ENCODE data around the gene JAZF1.
A peak's percentile ranks its signal among the peaks of the same experiment; 100 is the strongest.

JAZF1 gene

DNA sequence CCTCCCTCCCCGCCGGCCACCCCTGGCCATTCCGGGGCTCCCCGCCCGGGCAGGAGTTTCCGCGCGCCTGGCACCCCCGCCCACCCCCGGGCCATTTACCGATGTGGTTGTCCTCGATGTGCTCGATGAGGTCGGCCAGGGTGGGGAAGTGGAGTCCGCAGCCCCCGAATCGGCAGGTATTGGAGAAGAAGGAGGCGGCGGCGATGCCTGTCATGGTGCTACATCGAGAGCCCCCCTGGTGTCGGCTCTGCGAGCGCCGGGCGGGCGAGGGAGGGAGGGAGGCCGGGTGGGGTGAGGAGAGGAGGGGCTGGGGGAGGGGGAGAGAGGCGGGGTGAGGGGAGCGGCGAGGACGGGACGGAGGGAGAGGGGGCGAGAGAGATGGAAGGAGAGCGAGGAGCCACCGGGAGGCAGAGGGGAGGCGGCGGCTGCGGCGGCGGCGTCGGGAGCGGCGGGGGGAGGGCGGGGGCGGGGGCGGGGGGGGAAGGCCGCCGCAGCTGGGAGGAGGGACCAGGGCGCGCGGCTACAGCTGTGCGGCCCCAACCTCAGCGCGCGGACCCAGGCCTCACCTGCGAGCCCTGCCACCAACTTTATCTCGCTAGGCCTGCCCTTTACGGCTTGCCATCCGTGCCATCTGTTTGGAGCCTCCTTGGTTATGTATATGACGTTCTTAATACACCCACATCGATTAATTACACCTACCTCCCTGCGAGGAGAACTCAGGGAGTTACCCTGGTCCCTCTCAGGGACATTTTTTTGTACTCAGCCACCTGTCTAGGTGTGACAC is at the start of gene JAZF1:
Gene JAZF1, minus strand, starts transcription at position 432 of the 784 bp plus-strand sequence.
- DNase-seq = no peak

DNA sequence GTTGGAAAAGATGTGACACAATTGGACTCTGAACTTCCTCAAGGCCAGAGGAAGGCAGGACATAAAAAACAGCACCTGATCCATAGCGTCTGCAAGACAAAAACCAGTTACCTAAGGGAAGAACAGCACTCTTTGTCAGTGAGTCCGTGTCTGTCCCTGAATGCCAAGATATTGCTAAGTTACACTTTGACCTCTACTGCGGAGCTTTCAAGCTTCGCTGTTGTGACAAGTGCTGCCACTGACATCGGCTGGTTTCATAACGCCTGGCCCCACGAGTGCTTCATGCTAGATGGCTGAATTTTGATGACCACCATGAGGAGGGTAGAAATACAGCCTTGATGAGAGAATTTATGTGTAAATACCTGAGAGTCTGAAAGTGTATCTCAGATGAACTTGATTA is 49.7 kb upstream of the JAZF1 start:
- DNase-seq = no peak

DNA sequence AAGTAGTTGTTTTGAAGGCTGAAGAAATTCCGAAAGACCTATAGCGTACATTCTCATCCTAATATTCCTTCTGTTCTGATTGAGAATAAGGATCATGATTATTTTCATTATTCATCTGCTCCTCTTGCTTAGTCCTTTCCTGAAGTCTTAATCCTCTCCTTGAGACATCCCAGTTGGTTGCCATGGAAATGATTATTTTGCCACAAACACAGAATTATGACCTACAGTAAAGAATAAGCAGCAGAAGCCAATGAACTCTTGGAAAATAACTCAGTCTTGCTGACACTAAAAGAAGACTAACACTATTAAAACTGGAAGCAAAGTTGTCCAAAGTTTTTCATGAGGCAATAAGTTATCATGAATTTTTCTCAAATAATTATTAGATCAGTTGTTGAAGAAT is 47.8 kb upstream of the JAZF1 start:
- DNase-seq = no peak

DNA sequence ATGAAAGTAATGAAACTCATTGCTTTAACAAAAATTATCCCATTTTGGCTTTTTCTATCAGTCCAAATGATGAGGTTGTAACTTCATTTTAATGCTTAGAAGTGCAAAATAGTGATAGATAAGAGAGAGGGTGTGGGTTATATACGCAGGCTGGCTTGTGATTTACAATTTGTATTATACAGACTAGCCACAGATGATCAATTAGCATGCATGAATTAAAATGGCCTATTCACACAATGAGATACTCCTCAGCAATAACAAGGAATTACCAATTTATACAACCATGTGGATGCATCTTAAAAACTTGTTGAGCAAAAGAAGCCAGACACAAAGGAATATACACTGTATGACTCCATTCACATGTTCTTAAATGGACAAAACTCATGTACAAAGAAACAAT is 45.4 kb upstream of the JAZF1 start:
- no peak for DNase-seq

DNA sequence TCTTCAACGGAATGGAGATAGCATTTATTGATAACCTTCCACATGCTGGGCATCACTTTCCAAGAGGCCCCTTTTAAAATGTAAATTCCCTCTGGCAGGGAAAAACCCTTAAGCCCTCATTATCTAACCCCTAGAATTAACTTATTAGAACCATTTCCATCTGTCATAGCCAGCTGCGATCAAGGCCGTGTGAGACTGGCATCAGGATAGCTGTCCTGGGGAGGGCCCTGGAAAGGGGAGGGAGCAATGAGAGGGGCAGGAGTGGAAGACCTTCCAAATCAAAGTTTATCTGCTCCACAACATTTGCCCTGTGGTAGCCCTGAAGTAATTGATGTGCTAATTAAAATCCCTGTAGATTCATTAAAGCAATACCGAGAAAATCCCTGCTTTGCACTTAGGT is 45.0 kb upstream of the JAZF1 start:
- no peak for DNase-seq

DNA sequence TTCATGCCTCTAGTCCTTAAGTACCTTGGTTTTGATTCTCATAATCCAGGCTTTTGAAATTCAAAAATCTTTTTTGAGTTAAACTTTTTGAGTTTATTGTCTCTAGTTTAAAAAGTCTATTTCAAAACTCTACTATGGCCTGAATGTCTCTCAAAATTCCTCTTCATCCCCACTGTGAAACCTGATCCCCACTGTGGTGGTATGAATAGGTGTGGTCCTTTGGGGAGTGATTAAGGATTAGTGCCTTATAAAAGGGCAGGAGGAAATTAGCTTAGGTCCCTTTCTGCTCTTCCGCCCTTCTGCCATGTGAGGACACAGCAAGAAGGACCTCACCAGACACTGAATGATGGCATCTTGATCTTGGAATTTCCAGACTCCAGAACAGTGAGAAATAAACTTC is 44.1 kb upstream of the JAZF1 start:
- DNase-seq = no peak

DNA sequence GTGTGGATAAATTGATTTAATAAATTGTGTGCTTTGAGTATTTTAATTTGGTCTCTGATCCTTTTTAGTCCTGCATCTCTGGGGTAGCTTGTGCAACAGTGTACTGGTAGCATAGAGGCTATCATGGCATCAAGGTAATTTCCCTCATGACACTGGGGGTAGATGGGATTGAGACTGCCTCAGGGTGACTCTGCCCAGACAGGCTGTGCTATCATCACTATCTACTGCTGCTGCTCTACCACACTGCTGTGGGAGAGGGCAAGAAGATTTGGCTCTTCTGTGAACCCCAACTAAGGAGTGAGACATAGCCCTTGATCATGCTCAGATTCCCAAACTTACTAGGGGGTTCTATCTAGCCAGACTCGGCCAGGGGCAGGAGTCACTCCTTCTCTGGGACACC is 43.6 kb upstream of the JAZF1 start:
- no peak for DNase-seq

DNA sequence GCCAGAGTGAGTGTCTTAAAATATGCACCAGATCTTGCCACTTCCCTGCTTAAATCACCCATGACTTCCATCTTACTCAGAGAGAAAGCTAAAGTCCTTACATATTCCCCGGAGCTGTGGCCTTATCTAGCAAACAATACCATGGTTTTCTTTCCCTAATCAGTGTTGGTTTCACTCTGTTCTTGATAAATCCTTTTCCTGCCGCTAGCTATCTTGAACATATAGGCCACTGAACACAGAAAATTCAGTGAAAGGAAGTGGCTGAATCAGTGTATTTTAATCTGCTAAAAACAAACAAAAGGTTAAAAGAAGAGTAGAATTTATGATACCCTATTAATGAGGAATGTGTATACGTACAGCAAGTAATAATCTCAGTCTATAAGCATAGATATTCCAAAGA is 42.0 kb upstream of the JAZF1 start:
- DNase-seq = no peak

DNA sequence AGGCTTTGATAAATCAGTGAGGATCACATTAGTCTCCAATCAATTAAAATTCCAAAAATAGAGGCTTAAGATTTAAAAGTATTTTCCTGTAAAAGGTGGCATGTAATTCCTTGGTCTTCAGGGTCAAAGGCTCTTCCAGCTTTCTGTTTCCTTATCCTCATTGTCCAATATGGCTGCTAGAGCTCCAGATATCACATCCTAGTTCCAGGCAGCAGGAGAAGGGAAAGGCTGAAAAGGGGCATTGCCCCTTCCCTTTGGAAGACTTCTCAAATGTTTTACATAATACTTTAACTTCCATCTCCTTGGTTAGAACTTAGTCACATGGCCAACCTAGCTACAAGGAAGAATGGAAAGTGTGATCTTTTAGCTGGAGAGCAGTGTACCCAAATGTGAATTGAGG is 39.2 kb upstream of the JAZF1 start:
- DNase-seq = no peak

DNA sequence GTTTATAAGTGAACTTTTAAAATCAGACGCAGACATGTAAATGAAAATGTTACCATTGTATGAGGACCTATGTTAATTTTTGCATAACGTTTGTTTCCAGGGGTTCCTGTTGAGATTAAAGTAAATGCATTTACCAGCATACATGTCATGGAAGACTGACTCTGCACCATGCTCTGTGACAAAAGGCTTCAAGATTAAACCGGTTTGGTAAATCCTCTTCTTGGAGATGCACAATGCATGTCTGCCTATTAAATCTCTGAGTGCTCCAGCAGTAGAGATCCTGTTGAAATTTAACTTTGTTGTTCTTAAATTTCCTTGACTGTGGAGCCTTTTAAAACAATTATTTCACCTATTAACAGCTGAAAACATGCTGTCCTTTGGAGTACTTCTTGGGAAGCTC is 36.5 kb upstream of the JAZF1 start:
- no peak for DNase-seq

DNA sequence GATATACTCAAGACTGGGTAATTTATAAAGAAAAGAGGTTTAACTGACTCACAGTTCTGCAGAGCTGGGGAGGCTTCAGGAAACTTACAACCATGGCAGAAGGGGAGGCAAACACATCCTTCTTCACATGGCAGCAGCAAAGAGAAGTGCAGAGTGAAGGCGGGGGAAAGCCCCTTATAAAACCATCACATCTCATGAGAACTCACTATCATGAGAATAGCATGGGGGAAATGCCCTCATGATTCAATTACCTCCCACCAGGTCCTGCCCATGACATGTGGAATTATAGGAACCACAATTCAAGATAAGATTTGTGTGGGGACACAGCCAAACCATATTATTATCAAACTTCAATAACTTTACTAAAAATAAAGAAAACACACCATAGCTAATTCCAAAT is 30.4 kb upstream of the JAZF1 start:
- DNase-seq = no peak

DNA sequence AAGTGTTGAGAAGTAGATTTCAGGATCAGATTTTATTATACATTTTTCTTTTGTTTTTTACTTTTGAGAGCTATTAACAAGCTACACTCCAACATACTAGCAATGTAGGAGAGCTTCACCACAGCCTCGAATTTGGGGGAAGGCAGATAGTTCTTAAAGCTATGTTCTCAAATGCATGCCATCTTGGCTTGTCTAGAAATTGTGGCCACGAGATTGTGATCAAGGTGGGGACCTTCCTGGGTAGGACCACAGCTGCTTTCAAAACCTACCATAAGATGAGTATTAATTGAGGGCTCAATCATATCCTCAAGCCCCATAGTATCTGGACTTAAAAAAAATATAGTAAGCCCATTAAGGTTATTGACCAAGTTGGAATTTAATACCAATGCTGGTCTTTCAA is 27.9 kb upstream of the JAZF1 start:
- no peak for DNase-seq

DNA sequence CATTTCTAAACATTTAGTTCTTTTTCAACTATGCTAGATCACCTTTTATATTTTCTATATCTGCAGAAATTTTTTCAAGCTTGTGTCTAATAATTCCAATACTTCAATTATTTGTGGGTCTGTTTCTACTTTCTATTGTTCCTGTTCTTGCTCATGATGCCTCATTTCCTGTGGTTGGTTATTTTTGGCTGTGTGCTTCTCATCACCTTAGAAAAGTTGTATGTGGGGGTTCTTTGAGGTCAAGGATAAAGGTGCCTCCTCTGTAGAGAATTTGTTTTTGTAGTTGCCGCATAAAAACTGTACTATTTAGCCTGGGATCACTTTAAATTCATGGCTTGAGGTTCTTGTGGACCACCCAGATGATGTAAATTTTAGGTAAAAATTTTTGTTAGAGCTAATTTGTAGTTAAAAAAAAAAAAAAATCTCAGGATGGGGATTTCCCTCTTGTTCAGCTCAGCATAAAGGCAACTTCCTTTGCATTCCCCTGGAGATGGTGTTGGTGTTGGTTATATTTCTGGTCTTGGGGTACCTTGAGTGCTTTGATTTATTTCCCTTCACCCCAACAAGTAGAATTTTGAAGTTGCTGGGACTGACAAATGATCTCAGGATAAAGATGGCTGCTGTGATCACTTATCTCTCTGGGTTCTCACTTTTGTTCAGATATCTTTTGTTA is 27.0 kb upstream of the JAZF1 start:
- peak; percentile 67 for DNase-seq

DNA sequence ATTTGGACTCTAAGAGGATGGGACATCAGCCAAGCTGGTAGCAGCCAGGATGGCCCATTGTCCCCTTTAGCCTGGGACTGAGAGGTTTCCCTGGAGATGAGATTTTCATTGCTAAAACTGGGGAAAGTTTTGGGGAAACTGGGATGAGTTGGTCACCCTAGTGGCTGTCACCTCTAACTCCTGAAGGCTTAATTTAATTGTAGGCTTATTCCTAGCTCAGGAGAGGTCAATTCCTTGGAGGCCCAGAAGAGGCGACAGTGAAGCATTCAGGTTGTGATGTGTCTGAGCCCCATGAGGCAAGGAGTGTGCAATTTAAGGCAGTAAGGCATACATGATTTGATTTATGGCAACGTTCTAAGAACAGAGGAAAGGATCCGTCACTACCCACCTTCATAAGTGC is 24.9 kb upstream of the JAZF1 start:
- DNase-seq = no peak

DNA sequence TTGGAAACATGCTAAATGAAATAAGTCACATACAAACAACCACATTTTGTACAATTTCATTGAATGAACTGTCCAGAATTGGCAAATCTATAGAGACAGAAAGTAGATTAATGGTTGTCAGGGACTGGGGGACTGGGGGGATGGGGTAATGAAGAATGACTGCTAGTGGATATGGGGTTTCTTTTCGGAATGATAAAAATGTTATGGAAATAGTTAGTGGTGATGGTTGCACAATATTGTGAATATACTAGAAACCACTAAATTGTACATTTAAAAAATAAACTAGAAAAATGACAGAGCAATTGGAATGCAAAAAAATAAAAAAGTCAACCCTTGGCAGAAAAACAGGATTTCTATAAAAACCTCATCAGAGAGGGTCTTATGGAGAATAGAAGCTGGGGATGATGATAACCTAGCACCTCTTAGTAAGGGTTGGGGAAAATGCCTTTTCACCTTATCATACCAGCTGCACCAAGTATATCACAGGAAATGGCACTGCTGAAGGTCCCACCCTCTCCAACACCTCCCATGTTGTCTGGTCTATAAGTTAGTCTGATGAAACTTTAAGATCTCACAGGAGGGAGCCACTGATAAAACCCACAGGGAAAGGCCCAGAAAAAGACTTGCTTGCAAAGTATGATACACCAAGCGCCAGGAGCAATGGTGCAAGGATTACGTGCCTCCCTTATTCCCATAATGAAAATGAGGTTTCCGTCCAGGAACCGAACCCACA is 23.1 kb upstream of the JAZF1 start:
- no peak for DNase-seq

DNA sequence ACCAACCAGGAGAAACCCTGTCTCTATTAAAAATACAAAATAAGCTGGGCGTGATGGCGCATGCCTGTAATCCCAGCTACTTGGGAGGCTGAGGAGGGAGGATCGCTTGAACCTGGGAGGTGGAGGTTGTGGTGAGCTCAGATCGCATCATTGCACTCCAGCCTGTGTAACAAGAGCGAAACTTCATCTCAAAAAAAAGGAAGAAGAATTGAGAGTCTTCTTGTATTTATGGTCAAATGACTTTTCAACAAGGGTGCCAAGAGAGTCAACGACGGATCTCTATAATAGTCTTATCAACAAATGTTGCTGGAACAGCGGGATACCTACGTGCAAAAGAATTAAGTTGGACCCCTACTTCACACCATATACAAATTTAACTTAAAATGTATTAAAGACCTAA is 21.6 kb upstream of the JAZF1 start:
- DNase-seq = no peak

DNA sequence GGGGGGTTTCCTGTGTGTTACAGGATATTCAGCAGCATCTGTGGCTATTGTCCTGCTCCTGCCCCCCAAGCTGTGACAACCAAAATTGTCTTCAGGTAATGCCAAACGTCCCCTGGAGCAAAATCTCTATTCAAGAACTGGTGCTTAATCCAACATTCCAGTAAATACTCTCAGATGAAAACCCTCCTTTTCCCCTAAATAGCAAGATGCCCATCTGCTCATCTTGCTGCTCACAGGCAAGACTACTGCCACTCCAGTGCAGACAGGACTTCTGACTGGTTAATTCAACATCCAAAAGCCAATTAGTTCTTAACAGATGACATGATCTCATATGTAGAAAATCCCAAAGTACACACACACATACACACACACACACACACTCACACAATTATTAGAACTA is 20.5 kb upstream of the JAZF1 start:
- DNase-seq = no peak

DNA sequence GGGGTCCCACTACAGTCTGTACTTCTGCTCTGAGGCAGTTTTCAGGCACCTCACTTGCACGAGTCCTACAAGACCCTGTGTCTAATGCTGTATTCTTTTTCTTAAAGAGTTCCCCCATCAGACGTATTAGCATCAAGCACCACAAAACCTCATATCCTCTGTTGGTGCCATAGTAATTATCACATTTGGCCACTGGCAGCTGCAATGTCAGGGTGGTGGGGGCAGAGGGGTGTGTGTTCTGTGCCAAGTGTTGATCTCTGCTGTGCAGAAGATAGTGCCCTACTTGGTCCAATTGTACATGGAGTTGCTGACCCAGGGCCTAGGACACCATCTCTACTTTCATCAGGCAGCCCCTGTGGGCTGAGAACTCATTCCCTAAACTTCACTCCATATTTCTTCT is 20.0 kb upstream of the JAZF1 start:
- no peak for DNase-seq

DNA sequence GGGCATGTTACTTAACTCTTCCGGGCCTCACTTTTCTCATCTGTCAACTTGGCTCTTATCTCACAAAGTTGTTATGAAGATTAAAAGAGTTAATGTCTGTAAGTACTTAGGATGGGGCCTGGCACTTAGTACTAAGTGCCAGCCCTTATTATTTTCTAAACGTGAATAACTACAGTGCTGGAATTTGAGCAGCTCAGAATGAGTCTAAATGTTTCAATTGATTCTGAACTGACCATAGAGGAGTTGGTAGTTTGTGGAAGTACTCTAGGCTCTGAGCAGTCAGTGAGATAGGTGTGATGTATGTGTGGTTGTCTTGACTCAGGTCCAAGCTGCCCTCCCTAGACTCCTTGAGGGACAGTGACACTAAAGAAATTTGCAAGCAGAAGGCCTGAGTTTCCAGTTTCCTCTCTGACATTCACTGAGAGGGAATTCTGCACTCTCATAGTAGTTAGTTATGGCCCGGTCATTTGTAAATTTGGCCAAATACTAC is 18.5 kb upstream of the JAZF1 start:
- no peak for DNase-seq

DNA sequence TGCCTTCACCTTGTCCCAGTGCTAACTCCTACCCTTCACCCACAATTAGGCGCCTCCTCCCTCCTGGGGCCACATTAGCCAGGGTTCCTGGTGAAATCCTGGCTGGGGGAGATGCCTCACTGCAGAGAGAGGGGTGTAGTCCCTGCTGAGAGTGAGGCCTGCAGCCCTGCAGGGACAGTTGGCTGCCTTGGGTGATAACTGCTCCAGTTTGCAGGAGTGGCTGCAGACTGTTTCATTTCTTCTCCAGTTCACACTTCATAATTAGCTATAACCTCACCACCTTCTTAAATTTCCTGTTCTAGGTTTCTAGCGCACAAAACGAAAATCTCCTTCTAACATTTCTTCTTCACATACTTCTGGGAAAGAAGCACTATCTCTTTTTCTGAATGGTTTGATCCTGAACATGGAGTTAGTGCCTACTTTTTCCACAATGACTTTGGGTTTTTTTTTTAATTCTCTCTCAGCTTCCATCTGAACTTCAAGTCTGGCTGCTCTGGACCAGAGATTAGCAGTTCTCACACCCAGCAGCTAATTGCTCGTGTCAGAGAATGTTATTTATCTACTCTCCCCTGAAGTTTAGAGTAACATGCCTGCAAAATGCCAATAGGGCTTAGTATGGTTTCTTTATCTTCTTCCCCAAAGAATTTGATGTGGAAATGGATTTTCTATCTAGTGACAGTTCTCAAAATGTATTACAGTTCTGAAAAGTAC is 15.5 kb upstream of the JAZF1 start:
- no peak for DNase-seq

DNA sequence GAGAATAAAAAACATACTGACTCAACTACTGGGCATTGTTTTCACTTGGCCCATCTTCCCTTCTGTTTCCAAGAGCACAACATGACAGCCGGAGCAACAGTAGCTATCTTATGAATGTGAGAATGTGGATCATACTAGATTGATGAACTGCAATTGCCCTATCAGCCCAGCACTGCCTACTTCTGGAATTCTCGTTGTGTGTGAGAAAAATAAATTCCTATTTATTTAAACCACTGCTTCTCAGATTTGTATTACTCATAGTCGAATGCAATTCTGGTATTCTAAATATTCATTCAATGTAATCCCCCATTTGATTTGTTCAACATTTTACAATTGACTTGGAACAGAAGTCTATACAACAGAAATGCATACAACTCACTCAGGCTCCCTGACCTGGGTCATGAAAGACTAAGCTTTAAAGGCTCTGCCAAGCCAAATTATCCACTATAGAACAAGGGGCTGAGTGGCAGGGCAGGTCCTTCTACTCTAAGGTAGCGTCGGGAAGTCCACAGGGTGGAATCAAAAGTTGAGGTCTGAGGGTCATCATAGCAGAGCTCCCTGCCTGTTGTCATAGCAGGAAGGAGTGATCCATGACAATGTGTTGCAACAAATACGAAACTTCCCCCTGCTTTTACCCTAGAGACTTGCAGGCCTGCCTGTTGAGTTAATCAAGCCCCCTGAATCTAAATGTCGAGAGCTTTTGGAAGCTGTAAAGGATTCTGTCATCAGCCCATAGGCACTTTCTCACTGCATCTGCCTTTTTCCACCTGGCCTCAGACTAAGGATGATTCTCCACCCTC is 12.4 kb upstream of the JAZF1 start:
- no peak for DNase-seq

DNA sequence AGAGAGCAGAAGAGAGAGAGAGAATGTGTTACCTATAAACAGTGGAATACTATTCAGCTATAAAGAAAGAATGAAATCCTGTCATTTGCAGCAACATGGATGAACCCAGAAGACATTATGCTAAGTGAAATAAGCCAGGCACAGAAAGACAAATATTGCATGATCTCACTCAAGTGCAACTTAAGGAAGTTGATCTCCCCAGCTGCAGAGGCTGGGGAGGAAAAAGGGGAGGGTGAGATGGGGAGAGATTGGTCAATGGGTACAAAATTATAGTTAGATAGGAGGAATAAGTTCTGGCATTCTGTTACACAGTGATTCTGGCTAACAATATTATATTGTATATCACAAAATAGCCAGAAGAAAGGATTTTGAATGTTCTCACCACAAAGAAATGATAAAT is 11.2 kb upstream of the JAZF1 start:
- DNase-seq = no peak
